ENCODE data around the gene ZCCHC4. TPM values are rescaled to one million over a fixed set of nuclear protein-coding genes. Genes with fewer than 3 reads are reported as not detected.

Gene ZCCHC4
- total RNA-seq: 10 to 100 TPM in 2 of 4 donors, 1 to 10 TPM in 2; 5.6 to 13.9 (median 10.0) TPM

- H3K4me1 ChIP-seq: peaks cover 0 to 23% (median 6%) of the 10 kb centered on the region in 3 donors
- intact Hi-C loops (cut with DNase I): no loop called here
- H3K4me3 ChIP-seq: peak within 1 kb of the TSS; percentile 64 to 87 (median 74)
- no peaks in the 10 kb centered on the region for H3K9me3 ChIP-seq
- H3K36me3 ChIP-seq: peaks cover 0 to 22% (median 8%) of the 10 kb centered on the region in 3 donors
- H3K27ac ChIP-seq: peak within 1 kb of the TSS; percentile 79 to 91 (median 86)
- 0 to 1% methylated on average over 7 to 11 of the region's 40 CpGs for WGBS, 2 donors
- peak; percentile 73 for DNase-seq
- TF ChIP-seq CTCF (IDR thresholded peaks at IDR 0.05) (peak; percentile 88 to 96 (median 92)), POLR2A (IDR thresholded peaks at IDR 0.05) (peak in 1 of 4 donors; percentile 30)
- H3K27me3 ChIP-seq: peaks cover 0 to 3% (median 0%) of the 10 kb centered on the region in 4 donors
Observed at GRCh38 chr4:25312496-25313200, at the start of gene ZCCHC4. Gene ZCCHC4, plus strand, starts transcription at chr4:25312774. Its CDS starts 36 bp downstream, at chr4:25312810.

DNA sequence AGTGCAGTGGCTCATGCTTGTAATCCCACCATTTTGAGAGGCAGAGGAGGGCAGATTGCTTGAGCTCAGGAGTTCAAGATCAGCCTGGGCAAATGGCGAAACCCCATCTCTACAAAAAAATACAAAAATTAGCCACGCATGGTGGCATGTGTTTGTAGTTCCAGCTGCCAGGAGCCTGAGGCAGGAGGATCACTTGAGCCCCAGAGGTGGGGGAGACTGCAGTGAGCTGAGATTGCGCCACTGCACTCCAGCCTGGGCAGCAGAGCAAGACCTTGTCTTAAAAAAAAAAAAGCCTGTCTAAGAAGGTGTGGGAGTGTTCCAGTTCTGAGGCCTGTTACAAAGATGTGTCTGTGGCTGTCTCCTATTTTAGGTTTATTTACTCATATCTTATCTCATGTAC, 40.7 kb upstream of the ZCCHC4 start:
- H3K9me3 ChIP-seq: no peaks in the 10 kb centered on the region
- no peaks in the 10 kb centered on the region for H3K4me1 ChIP-seq
- no peaks in the 10 kb centered on the region for H3K27me3 ChIP-seq
- peaks cover 0 to 85% (median 5%) of the 10 kb centered on the region in 3 donors for H3K36me3 ChIP-seq
- 93 to 97% methylated on average over 3 of the region's 3 CpGs for WGBS, 2 donors
- H3K27ac ChIP-seq: no peak overlapping the region
- DNase-seq: no peak
- intact Hi-C loops (cut with DNase I): no loop called here
- H3K4me3 ChIP-seq: no peak overlapping the region
- TF ChIP-seq CTCF (IDR thresholded peaks at IDR 0.05) (no peak), POLR2A (IDR thresholded peaks at IDR 0.05) (no peak)

DNA sequence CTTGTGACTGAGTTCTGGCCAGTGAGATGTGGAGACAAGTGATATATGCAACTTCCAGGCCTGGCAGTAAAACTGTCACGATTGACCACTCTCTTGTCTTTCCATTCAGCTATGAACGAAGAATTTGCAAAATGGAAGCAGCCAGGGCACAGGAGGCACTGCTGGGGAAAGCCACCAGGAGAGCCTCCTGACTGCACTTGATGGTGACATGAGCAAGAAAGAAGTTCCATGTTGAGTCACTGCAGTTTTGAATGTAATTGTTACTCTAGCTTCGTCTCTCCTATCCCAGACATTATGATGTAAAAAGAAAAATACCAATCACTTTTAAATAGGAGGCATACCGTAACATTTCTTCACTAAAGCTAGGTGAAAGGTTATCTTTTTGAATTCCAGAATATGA, 32.4 kb upstream of the ZCCHC4 start:
- Histone ChIP-seq H3K4me1 (no peaks in the 10 kb centered on the region), H3K27ac (no peak overlapping the region), H3K9me3 (no peaks in the 10 kb centered on the region), H3K36me3 (peaks cover 0 to 39% (median 0%) of the 10 kb centered on the region in 3 donors), H3K4me3 (no peak overlapping the region), H3K27me3 (no peaks in the 10 kb centered on the region)
- DNase-seq: no peak
- WGBS, 2 donors: 85 to 93% methylated on average over 4 of the region's 4 CpGs
- TF ChIP-seq CTCF (IDR thresholded peaks at IDR 0.05) (no peak), POLR2A (IDR thresholded peaks at IDR 0.05) (no peak)
- intact Hi-C loops (cut with DNase I): no loop called here

- DNase-seq: no peak
- WGBS, 2 donors: 57 to 67% methylated on average over 3 of the region's 3 CpGs
- Histone ChIP-seq H3K4me1 (no peaks in the 10 kb centered on the region), H3K27me3 (no peaks in the 10 kb centered on the region), H3K9me3 (no peaks in the 10 kb centered on the region), H3K36me3 (peaks cover 0 to 25% (median 0%) of the 10 kb centered on the region in 3 donors), H3K4me3 (no peak overlapping the region), H3K27ac (no peak overlapping the region)
- intact Hi-C loops (cut with DNase I): no loop called here
- TF ChIP-seq POLR2A (IDR thresholded peaks at IDR 0.05) (no peak), CTCF (IDR thresholded peaks at IDR 0.05) (no peak)
Observed at GRCh38 chr4:25283948-25284347, 28.6 kb upstream of the ZCCHC4 start.

DNA sequence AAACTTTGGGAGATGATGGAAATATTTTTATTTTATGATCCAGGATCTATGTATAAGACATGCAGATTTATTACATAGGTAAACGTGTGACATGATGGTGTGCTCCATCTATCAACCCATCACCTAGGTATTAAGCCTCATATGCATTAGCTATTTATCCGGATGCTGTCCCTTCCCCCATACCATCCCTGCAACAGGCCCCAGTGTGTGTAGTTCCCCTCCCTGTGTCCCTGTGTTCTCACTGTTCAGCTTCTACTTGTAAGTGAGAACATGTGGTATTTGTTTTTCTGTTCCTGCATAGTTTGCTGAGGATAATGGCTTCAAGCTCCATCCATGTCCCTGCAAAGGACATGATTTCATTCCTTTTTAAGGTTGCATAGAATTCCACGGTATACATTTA, 28.1 kb upstream of the ZCCHC4 start:
- no peak overlapping the region for H3K27ac ChIP-seq
- no peaks in the 10 kb centered on the region for H3K9me3 ChIP-seq
- no peak overlapping the region for H3K4me3 ChIP-seq
- no peaks in the 10 kb centered on the region for H3K4me1 ChIP-seq
- WGBS, 2 donors: 66 to 88% methylated on average over 3 of the region's 3 CpGs
- H3K36me3 ChIP-seq: peaks cover 0 to 21% (median 0%) of the 10 kb centered on the region in 3 donors
- TF ChIP-seq CTCF (IDR thresholded peaks at IDR 0.05) (no peak), POLR2A (IDR thresholded peaks at IDR 0.05) (no peak)
- no peak for DNase-seq
- intact Hi-C loops (cut with DNase I): no loop called here
- no peaks in the 10 kb centered on the region for H3K27me3 ChIP-seq

Measured in esophagus squamous epithelium (tissue), 5 donors.